GM21423 (cell line): ENCODE measurements around the gene NETO2.

Experiments used
- ATAC-seq: cut with Tn5 transposase; IDR thresholded peaks from one replicate; pipeline ENCODE4 v1.9.1; 2021; ENCODE audit warnings: mild to moderate bottlenecking, moderate library complexity; ENCODE audit not compliant: unreplicated experiment

The NETO2 gene

GRCh38 chr16:47047524-47048203 lies 96.1 kb downstream of the NETO2 start:
- ATAC-seq: no peak

- no peak for ATAC-seq
These were observed 96.8 kb downstream of the NETO2 start for GRCh38 chr16:47046726-47047523.

GRCh38 chr16:47045459-47045858 lies 98.3 kb downstream of the NETO2 start:
- no peak for ATAC-seq

GRCh38 chr16:47045023-47045422 lies 98.7 kb downstream of the NETO2 start:
- no peak for ATAC-seq

GRCh38 chr16:47043970-47044684 lies 99.6 kb downstream of the NETO2 start:
- no peak for ATAC-seq

- ATAC-seq: no peak
These were observed 100.5 kb downstream of the NETO2 start for GRCh38 chr16:47043200-47043599.

GRCh38 chr16:47037746-47038458 lies 105.8 kb downstream of the NETO2 start:
- peak; percentile 82 for ATAC-seq

- peak; percentile 31 for ATAC-seq
These were observed 106.4 kb downstream of the NETO2 start for GRCh38 chr16:47037396-47037745.

GRCh38 chr16:47036201-47036600 lies 107.5 kb downstream of the NETO2 start:
- ATAC-seq: no peak

- ATAC-seq: no peak
These were observed 108.3 kb downstream of the NETO2 start for GRCh38 chr16:47035436-47035835.

GRCh38 chr16:47034455-47034854 lies 109.3 kb downstream of the NETO2 start:
- no peak for ATAC-seq

- ATAC-seq: no peak
These were observed 110.6 kb downstream of the NETO2 start for GRCh38 chr16:47033176-47033575.

GRCh38 chr16:47029724-47030123 lies 114.0 kb downstream of the NETO2 start:
- ATAC-seq: no peak

GRCh38 chr16:47028767-47029377 lies 114.9 kb downstream of the NETO2 start:
- ATAC-seq: no peak
